NCI-H1048 (cell line): ENCODE data around the gene SHMT2.

Experiments
- DNase-seq: peaks from one replicate; lab custom pipeline; 2025; lab: John Stamatoyannopoulos, UW

SHMT2 gene

GRCh38 chr12:57229634-57230380 lies at the start of gene SHMT2:
Gene SHMT2, plus strand, starts transcription at chr12:57229711. Its CDS starts 68 bp downstream, at chr12:57229779.
- DNase-seq, result peak; percentile 86

GRCh38 chr12:57180321-57180989 lies 49.1 kb upstream of the SHMT2 start:
- no peak for DNase-seq

GRCh38 chr12:57181072-57181471 lies 48.4 kb upstream of the SHMT2 start:
- no peak for DNase-seq

- DNase-seq, result no peak
Observed at GRCh38 chr12:57181561-57182155, 47.9 kb upstream of the SHMT2 start.

- peak; percentile 32 for DNase-seq
Observed at GRCh38 chr12:57182918-57183575, 46.5 kb upstream of the SHMT2 start.

- DNase-seq, result no peak
Observed at GRCh38 chr12:57183939-57184725, 45.4 kb upstream of the SHMT2 start.

GRCh38 chr12:57185403-57185802 lies 44.1 kb upstream of the SHMT2 start:
- DNase-seq, result no peak

- no peak for DNase-seq
Observed at GRCh38 chr12:57185906-57186508, 43.5 kb upstream of the SHMT2 start.

GRCh38 chr12:57187222-57188089 lies 42.1 kb upstream of the SHMT2 start:
- no peak for DNase-seq

- no peak for DNase-seq
Observed at GRCh38 chr12:57188090-57188425, 41.5 kb upstream of the SHMT2 start.

- no peak for DNase-seq
Observed at GRCh38 chr12:57190037-57190436, 39.5 kb upstream of the SHMT2 start.

- no peak for DNase-seq
Observed at GRCh38 chr12:57190821-57191220, 38.7 kb upstream of the SHMT2 start.

- no peak for DNase-seq
Observed at GRCh38 chr12:57191410-57191809, 38.1 kb upstream of the SHMT2 start.

GRCh38 chr12:57192920-57193319 lies 36.6 kb upstream of the SHMT2 start:
- no peak for DNase-seq

- DNase-seq, result no peak
Observed at GRCh38 chr12:57193706-57194245, 35.7 kb upstream of the SHMT2 start.

- DNase-seq, result no peak
Observed at GRCh38 chr12:57194253-57194652, 35.3 kb upstream of the SHMT2 start.

- no peak for DNase-seq
Observed at GRCh38 chr12:57195186-57195585, 34.3 kb upstream of the SHMT2 start.

GRCh38 chr12:57195611-57196371 lies 33.7 kb upstream of the SHMT2 start:
- no peak for DNase-seq

GRCh38 chr12:57196439-57196838 lies 33.1 kb upstream of the SHMT2 start:
- DNase-seq, result no peak

- DNase-seq, result no peak
Observed at GRCh38 chr12:57196956-57197355, 32.6 kb upstream of the SHMT2 start.
